HG03558 (cell line): ENCODE data around the gene ADARB2.
"Not testable (repeated sequence)": the region's sequence is repeated elsewhere in the genome, so short reads cannot be mapped to it uniquely, and the experiment has no call there.

Source experiments
- ATAC-seq: cut with Tn5 transposase; IDR thresholded peaks from one replicate; pipeline ENCODE4 v1.9.1; 2021; ENCODE audit warnings: moderate number of reproducible peaks; ENCODE audit not compliant: unreplicated experiment; ENCODE audit errors: extremely low read depth

ADARB2 gene

DNA sequence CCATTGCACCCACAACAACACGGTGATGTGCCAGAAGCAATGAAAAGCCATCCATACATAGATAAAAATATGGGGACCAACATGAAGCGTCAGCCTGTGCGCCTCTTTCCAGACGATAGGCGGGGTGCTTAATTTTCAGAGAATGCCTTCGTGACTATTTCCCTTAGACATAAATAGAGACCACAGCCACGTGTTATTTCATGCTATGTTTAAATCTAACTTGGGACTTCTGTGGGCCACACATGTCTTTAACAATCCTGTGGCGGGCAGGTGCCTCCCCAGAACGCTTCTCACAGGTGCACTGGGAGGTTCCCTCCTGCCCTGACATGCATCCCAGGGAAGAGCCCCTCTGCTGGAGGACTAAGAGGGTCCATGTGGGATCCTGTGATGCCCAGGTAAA is 259.7 kb downstream of the ADARB2 start:
- no peak for ATAC-seq

DNA sequence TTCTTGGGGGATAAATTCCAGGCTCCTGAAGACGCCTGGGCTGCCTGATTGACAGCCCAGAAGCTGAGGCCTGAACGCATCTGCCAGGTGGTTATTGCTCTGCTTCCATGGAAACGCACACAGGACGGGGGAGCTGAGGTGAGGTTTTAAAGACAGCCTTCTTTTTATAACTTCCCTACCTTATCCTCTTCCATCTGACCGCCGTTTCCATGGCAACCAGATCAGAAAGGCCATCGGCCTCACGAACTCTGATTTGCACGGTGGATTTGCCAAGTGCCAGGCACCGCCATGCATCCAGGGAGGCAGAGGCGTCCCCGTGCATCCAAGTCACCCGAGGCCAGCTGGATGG is 260.9 kb downstream of the ADARB2 start:
- no peak for ATAC-seq

DNA sequence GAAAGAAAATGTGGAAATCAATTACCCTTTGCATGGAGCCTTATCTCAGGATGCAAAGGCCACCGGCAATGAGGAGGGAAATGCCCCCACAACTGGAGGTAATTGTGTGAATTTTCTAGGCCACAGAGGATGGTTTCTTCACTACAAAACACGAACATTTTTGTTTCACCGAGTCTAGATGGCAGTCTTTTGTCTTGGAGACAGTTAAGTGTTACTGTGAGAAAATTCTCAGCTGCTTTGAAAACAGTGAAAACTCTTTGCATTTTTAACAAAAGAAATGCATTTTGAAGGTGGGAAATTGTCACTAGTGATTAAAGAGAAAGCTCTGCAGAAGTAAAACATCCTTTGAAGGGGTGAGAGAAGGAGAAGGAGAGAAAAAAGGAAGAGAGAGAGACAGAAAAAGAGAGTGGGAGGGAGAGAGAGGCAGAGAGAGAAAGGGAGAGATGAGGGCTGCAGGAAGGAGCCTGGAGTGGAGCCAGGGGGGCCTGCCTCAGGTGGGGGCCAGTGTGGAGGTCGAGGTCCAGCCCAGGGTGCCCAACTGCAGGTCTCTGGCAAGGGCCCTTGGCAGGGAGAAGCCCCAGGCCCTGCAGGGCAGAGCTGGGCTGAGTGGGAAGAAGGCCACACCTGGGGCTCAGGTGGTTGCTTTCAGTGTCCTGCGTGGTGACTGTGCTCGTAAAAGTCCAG is 261.4 kb downstream of the ADARB2 start:
- ATAC-seq, result no peak

DNA sequence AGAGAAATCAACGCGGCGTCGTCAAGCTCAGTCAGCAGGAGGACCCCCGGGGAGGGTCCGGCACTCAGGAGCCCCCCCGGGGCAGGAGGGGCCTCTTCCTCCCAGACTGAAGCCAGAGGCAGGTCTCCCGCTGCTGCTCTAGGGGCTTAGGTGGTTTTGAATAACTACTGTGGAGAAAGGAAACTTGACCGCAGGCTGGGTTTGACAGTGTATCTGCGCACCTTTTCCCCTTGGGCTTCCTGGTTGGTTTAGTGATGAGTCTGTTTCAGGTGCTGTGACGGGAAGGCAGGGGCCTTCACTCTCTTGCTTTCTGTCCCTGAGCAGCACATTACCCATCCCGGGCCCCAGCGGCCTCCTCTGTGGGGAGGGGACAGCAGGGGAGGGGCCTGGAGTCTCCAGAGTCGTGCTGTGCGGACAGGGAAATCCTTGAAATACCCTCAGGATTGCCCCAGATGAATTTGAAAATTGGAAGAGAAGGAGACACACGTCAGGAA is 262.2 kb downstream of the ADARB2 start:
- ATAC-seq, result no peak

DNA sequence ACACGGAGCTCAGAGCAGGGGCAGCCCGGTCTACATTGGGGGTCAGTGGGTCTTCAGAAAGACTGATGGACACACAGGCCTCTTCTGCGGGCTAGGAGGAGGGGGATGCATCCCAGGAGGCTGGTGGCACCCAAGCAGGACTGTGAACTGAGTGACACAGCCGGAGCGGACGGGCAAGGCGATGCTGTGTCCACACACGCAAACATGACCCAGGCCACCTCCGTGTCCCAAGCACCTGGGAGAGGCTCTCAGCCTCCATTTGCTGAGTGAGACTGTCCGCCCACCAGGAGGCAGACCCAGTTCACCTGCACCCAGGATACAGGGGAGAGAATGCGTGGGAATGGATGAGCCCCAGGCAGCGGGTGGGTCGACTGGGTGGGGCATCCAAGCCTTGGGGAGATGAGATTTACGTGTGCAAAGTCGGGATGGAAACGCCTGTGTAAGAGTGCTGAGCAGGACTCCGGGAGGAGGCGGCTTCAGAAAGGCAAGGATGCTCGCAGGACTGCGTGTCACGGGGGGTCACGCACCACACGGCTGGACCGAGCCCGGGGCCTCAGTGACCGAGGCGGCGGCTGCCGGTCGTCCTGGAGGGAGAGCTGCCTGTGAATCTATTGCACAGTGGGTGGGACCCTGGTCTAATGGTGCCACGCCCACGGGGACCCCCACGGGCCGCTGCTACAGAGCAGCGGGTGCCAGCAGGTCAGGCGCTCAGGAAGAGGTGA is 262.8 kb downstream of the ADARB2 start:
- no peak for ATAC-seq

DNA sequence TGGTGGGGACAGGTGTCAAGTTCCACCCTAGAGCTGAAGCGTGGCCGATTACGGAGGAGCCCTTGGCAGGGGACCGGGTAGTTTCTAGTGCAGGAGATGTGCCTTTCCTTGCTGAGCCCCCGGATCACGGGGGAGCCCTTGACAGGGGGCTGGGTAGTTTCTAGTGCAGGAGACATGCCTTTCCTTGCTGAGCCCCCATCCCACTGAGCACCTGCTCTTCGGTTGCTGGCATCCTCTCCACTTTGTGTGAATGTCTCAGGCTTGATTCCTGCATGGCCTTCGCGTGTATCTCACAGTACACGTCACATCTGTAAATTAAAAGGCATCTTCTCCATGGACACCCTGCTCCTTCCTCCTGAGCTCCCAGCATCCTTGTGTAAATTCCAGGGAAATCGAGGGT is 263.5 kb downstream of the ADARB2 start:
- no peak for ATAC-seq

DNA sequence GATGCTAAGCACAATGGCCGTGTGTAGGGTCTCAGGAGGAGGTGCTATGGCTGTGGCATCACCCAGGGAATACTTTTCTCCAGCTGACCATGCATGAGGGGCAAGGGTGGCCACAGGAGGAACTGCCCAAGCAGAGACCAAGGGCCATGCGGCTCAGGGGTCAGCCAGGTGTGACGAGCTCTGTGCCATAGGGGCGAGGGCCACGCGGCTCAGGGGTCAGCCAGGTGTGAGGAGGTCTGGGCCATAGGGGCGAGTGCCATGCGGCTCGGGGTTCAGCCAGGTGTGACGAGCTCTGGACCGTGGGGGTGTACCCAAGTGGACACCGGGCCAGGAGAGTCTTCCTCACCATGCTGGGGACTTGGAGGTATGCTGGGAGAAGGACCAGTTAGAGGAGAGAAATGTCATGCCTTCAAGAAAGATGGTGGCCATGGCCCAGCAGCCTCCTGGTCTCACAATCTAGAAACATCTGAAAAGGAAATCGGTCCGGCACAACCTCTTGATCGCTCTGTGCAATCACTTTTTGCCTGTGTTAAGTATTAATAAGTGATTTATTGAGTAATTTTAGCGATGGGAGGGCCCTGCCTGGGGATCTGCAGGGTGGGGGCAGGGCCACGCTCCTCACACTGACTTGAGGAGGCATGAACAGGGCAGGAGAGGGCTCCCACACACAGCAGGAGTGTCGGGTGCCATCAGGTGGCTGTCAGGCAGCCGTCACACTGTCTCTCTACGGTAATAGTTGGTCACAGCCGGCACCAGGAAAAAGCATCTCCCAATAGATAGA is 265.0 kb downstream of the ADARB2 start:
- no peak for ATAC-seq

DNA sequence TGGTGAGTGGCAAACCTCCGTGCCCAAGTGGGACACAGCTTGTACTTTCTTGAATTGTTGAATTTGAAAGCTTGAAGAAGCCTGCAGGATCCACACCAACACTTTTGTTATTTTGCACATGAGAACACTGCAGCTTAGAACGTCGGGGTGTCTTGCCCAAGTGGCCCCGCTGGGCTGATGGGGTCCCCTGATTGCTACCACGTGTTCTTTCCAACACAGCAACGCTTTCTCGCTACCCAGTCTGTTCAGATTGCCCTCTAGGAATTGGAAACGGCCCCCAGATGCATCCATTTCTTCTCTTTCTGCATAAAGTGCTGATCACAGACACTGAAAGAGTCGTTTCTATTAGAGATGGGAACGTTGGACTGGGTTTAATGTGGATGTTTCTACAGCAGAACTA is 268.5 kb downstream of the ADARB2 start:
- ATAC-seq, result no peak

DNA sequence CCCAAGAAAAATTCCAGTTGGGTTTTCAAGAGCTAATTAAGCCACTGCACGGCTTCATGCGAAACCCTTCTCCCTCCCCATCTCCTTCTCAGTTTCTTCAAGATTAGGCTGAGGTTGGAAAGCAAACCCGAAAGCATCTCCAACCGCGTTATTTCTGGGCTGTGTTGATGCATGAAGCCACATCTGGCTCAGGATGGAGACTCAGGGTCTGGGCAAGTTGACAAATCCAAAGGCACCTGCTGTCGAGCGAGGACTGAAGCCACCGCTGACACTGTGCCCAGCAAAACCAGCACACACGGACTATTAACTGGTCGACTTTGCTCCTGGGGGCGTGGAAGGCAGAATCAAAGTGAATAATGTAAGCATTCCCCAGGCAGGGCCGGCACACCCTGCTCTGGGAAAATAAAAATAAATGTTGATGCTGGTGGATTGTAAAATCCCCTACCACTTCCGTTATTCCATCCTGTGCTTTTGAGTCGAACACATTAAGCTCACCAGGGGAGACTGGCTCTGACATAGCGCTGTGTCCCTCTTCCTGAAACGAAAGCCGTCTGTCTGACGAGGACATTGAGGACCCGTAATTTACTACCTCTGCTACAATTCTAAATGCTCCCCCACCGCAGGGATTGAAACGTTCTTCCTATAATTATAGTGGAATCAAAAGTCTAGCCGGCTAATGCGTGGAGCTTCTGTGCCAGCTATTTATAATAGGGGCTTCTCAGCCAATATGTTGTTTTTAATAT is 269.8 kb downstream of the ADARB2 start:
- no peak for ATAC-seq

DNA sequence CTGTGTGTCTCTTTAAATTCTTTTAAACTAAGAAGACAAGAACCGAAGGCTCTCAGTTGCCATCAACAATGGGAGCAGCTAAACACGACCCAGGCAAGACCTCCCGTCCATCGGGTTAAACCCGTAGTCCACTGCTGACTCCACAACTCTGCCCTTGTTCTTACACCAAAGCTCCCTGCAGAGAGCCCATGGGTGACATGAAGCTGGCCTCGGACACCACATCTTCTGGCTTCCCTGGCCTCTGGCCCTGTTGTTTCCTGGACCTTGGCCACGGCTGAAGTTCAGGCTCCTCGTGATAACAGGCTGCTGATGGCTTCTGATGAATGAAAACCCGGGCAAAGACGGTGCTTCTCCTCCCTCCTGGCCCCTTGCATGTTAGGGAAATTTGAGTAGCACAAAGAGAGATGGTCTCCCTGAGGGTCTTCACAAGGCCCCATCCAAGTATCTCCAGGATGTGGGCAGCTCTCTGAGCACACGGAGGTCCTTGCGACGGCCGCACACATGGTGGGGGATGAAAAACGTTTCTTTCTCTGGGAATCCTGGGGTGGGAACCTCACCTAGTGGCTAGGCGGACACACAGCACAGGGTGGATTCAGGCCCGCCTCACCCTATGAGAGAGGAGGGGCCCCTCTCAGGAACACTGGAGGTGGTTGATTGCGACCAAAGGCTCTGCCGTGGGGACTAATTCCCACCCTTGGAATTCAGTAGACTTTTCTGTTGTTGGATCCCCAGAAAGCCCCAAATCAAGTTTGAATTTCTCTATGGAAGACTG is 271.1 kb downstream of the ADARB2 start:
- ATAC-seq, result no peak

DNA sequence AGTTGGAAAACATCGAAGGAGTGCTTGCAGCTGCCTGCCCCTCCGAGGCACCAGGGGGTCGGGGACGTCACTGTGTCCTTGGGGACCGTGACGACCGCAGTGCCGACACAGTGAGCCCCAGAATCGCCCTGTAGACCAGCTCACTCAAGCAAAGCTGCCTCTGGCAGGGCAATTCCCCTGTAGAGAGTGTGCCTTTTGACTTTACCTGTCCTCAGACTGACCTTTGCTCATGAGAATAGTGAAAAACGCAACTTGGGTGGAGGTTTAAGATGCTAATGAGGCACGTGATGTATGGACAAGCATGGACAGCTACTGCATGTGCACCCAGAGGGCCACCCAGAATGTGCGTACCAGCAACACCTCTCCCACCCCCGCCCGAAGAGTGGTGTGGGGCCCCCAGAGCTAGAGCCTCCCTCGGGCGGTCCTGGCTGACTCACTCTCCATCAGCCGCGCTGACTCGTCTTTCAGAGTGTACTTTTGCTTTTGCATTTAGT is 271.9 kb downstream of the ADARB2 start:
- no peak for ATAC-seq

DNA sequence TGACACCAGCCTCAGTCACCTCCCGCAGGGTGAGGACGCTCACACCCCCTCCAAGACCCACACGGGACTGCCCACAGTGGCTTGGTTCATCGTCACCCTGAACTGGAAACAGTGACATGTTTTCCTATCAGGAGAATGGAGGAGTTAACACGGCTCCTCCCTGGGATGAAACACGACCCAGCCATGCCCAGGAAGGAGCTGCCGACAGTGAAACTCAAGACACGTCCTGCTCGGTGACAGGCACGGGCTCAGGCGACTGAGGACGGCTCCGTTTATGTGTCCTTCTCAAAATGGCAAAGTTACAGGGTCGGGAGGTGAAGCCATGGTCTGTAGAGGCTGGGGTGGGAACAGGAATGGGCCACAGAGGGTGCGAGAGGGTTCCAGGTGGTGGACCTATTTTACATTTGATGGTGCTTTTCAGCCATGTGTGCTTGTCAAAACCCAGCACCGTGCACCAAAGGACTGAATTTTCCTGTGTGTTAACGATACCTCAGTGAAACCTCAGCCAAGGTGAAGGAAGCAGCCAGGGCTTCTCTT is 272.4 kb downstream of the ADARB2 start:
- no peak for ATAC-seq

DNA sequence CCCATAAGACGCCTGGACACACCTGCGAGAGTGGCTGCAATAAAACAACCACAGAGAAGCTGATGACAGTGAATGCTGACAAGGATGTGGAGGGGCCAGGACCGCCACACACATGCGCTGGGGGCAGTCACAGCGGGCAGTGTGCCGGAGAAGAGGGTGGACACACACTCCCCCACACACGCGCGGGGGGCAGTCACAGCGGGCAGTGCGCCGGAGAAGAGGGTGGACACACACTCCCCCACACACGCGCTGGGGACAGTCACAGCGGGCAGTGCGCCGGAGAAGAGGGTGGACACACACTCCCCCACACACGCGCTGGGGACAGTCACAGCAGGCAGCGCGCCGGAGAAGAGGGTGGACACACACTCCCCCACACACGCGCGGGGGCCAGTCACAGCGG is 273.4 kb downstream of the ADARB2 start:
- not testable (repeated sequence) for ATAC-seq

DNA sequence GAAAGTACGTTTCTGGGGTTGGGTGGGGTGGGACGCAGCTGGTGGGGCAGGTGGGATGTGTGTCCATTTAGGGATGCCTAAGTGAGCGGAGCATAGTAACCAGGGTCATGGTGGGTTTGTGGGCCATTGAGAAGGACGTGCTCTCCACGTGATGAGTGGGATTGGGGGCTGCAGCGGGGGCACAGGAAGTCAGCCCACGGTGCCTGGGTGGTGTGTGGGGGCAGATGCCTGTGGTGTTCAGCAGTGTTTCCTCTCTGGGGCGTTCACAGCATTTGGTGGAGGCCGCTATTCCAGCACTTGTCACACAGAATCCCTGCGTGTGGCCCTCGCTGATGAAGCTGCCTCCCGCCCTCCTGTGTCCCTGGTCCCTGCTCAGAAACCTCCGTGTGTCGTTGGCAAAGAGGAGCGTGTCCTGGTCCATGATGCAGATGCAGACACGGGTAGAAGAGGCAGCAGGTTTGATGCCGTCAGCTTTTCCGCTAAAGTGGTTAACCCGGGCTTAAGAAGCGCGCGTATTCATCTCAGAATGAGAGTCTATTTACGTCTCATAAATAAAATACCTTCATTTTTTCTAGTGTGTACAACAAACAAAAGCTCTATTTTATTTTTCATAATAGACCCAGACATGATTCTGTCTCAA is 274.2 kb downstream of the ADARB2 start:
- no peak for ATAC-seq

DNA sequence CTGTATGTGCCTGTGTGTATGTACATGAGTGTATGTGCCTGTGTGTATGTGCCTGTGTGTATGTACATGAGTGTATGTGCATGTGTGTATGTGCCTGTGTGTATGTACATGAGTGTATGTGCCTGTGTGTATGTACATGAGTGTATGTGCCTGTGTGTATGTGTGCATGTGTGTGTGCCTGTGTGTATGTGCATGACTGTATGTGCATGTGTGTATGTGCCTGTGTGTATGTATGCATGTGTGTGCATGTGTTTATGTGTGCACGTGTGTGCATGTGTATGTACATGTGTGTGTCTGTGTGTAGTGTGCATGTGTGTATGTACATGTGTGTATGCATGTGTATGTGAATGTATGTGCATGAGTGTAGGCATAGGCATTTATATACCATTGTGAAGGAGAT is 274.8 kb downstream of the ADARB2 start:
- no peak for ATAC-seq

DNA sequence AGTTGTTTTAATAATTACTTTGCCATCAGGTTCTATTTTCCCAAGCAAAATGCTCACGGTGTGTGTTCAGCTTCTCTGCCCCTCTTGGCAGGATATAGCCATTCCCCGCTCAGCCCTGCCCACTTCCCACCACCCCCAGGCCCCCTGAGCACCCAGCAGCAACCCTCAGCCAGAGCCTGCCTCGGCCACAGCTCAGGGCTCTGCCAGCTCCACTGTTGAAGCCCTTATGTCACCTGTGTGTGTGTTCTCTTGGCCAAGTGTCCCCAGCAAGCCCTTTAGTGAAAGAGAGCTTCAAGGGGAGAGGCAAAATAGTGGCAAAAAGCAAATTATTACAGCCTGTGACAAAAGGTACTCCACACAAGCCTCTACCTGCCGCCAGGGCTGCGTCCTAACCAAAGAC is 275.3 kb downstream of the ADARB2 start:
- no peak for ATAC-seq

DNA sequence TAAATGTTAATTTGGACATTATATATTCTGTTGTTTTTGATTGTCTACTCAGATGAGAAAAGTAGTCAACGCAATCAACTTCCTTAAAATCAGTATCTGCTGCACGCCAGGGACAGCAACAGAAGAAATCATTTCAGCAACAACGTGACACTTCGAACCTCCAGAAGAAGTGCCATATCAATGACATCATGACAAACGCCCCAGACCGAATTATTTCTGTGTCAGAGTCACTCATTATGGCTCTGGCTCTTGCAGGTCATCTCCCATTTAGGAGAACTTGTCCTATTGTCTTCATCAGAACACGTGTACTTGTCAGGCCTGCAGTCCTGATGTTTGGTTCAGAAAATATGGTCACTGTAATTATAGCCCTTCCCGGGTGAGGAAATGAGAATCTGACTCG is 276.3 kb downstream of the ADARB2 start:
- no peak for ATAC-seq

DNA sequence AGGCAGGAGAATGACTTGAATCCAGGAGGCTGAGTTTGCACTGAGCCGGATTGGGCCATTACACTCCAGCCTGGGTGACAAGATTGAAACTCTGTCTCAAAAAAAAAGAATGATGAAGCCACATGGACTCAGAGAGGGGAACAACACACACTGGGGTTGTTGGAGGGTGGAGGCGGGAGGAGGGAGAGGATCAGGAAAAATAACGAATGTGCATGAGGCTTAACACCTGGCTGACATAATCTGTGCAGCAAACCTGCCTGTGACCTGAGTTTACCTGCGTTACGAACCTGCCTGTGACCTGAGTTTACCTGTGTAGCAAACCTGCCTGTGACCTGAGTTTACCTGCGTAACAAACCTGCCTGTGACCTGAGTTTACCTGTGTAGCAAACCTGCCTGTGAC is 277.7 kb downstream of the ADARB2 start:
- not testable (repeated sequence) for ATAC-seq

DNA sequence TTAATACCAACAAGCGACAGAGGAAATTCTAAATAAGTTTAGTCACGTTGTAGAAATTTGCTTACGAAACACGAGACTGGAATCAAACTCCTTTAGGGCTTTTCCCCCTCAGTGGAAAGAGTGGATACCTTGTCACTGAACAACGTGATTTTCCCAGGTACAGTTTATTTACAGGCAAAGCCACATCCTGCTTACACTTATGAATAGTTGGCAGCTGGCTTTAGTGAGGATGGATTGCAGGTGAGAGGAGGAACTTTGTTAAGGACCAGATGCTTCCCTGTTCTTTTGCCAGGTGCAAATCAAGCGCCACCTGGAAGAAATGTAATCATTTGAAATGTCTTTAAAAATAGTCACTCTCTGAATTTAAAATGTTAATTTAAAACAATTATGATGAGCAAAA is 282.4 kb downstream of the ADARB2 start:
- no peak for ATAC-seq
